ENCODE results near the gene NAGS.

DNA sequence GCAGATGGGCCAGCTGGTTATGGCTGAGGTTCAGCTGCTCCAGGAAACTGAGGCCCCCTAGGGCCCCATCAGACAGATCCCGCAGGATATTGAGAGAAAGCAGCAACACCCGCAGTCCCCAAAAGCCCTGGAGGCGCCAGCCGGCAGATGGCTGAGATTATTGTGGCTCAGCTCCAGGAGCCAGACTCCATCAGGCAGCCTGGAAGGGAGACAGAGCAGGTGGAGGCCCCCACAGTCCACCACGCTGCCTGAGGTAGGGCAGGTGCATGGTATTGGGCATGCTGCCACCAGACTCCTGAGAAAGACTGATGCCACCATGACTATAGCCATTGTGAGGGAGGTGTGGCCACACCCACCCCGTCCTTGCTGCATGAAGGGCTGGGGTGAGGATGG is 19.8 kb downstream of the NAGS start:
- TF ChIP-seq SRF (IDR thresholded peaks at IDR 0.05; ENCODE audit: low read depth): no peak
- TF ChIP-seq FOSL1 (IDR thresholded peaks at IDR 0.05; ENCODE audit: low read depth): no peak
- no peak; the same call in 1 of the 2 replicates for TF ChIP-seq POLR2AphosphoS5 (IDR thresholded peaks at IDR 0.05; ENCODE audit: low read depth, low read length)
- no peak for TF ChIP-seq SP1 (IDR thresholded peaks at IDR 0.05; ENCODE audit: low read depth)
- TF ChIP-seq, protein P1, sequence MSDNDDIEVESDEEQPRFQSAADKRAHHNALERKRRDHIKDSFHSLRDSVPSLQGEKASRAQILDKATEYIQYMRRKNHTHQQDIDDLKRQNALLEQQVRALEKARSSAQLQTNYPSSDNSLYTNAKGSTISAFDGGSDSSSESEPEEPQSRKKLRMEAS (IDR thresholded peaks at IDR 0.05): no peak
- no peak for TF ChIP-seq EZH2 (IDR thresholded peaks at IDR 0.05)
- TF ChIP-seq, protein P2, sequence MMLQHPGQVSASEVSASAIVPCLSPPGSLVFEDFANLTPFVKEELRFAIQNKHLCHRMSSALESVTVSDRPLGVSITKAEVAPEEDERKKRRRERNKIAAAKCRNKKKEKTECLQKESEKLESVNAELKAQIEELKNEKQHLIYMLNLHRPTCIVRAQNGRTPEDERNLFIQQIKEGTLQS (IDR thresholded peaks at IDR 0.05): no peak
- TF ChIP-seq, protein P3, sequence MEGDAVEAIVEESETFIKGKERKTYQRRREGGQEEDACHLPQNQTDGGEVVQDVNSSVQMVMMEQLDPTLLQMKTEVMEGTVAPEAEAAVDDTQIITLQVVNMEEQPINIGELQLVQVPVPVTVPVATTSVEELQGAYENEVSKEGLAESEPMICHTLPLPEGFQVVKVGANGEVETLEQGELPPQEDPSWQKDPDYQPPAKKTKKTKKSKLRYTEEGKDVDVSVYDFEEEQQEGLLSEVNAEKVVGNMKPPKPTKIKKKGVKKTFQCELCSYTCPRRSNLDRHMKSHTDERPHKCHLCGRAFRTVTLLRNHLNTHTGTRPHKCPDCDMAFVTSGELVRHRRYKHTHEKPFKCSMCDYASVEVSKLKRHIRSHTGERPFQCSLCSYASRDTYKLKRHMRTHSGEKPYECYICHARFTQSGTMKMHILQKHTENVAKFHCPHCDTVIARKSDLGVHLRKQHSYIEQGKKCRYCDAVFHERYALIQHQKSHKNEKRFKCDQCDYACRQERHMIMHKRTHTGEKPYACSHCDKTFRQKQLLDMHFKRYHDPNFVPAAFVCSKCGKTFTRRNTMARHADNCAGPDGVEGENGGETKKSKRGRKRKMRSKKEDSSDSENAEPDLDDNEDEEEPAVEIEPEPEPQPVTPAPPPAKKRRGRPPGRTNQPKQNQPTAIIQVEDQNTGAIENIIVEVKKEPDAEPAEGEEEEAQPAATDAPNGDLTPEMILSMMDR (IDR thresholded peaks at IDR 0.05 in 2 of 3, conservative IDR thresholded peaks at IDR 0.05 in 1 of 3; ENCODE audit: borderline replicate concordance in 1 of 3, insufficient read depth in 1 of 3, low read depth in 2 of 3, low read length in 2 of 3): no peak
- TF ChIP-seq, protein P4, sequence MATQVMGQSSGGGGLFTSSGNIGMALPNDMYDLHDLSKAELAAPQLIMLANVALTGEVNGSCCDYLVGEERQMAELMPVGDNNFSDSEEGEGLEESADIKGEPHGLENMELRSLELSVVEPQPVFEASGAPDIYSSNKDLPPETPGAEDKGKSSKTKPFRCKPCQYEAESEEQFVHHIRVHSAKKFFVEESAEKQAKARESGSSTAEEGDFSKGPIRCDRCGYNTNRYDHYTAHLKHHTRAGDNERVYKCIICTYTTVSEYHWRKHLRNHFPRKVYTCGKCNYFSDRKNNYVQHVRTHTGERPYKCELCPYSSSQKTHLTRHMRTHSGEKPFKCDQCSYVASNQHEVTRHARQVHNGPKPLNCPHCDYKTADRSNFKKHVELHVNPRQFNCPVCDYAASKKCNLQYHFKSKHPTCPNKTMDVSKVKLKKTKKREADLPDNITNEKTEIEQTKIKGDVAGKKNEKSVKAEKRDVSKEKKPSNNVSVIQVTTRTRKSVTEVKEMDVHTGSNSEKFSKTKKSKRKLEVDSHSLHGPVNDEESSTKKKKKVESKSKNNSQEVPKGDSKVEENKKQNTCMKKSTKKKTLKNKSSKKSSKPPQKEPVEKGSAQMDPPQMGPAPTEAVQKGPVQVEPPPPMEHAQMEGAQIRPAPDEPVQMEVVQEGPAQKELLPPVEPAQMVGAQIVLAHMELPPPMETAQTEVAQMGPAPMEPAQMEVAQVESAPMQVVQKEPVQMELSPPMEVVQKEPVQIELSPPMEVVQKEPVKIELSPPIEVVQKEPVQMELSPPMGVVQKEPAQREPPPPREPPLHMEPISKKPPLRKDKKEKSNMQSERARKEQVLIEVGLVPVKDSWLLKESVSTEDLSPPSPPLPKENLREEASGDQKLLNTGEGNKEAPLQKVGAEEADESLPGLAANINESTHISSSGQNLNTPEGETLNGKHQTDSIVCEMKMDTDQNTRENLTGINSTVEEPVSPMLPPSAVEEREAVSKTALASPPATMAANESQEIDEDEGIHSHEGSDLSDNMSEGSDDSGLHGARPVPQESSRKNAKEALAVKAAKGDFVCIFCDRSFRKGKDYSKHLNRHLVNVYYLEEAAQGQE (IDR thresholded peaks at IDR 0.05; ENCODE audit: low read depth): no peak
- no peak for TF ChIP-seq ZNF274 (IDR thresholded peaks at IDR 0.05; ENCODE audit: low read depth, low read length)

Data from HCT116 (cell line).